OCI-LY7 (cell line): Measurements from ENCODE around the gene SLC16A1. TPM values are rescaled to one million over a fixed set of nuclear protein-coding genes. Genes with fewer than 3 reads are reported as not detected.
A peak's percentile ranks its signal among the peaks of the same experiment; 100 is the strongest.

Experiments
- BruUV-seq: library from RNA; stranded (reverse); fragments of 400-500 nt; replicated peaks from 2 replicates; lab custom pipeline; 2021; lab: Mats Ljungman, UMichigan
- CTCF ChIA-PET: fragments of 300-600 bp; sonication (Branson Sonifier 250); formaldehyde crosslinking; loops from one replicate; lab custom pipeline; 2022; ENCODE audit warnings: antibody characterized with exemption; ENCODE audit not compliant: unreplicated experiment; lab: Charles Lee
- POLR2A ChIA-PET: fragments of 300-600 bp; sonication (Branson Sonifier 250); formaldehyde crosslinking; loops from one replicate; lab custom pipeline; 2022; ENCODE audit warnings: antibody characterized with exemption; lab: Charles Lee
- DNase-seq: peaks from one replicate; pipeline ENCODE4 v3.0.0-alpha.2; 2015; ENCODE audit warnings: low spot score
- H2AFZ ChIP-seq: fragments of 200-600 bp; sonication (generic), shearing (Covaris generic); 2 replicates; pipeline ENCODE4 v1.6.1; 2014; ENCODE audit warnings: mild to moderate bottlenecking, antibody characterized with exemption, low read length, moderate library complexity
- H3K27ac ChIP-seq: fragments of 200-600 bp; sonication (generic); 2 replicates; pipeline ENCODE4 v1.5.1; 2014; ENCODE audit warnings: mixed run types, low read depth, mild to moderate bottlenecking, moderate library complexity, low read length, inconsistent platforms; ENCODE audit not compliant: poor library complexity, severe bottlenecking
- H3K36me3 ChIP-seq: fragments of 200-600 bp; sonication (generic); 2 replicates; pipeline ENCODE4 v1.6.1; 2014; ENCODE audit warnings: mild to moderate bottlenecking, antibody characterized with exemption, low read length, moderate library complexity, mixed read lengths; ENCODE audit not compliant: insufficient read depth
- H3K4me1 ChIP-seq: fragments of 200-600 bp; sonication (generic); 2 replicates; pipeline ENCODE4 v1.5.1; 2014; ENCODE audit warnings: mild to moderate bottlenecking, low read length; ENCODE audit not compliant: insufficient read depth, poor library complexity, severe bottlenecking
- H3K4me2 ChIP-seq: fragments of 200-600 bp; sonication (generic); 2 replicates; pipeline ENCODE4 v1.6.1; 2014; ENCODE audit warnings: mild to moderate bottlenecking, low read length
- H3K4me3 ChIP-seq: fragments of 200-600 bp; sonication (generic); 2 replicates; pipeline ENCODE4 v1.5.1; 2014; ENCODE audit warnings: mild to moderate bottlenecking, low read depth, low read length; ENCODE audit not compliant: poor library complexity, severe bottlenecking
- H3K79me2 ChIP-seq: fragments of 200-600 bp; sonication (generic); 2 replicates; pipeline ENCODE4 v1.6.1; 2016; ENCODE audit warnings: low read depth, mild to moderate bottlenecking, low read length, moderate library complexity, mixed read lengths; ENCODE audit not compliant: insufficient read depth
- H3K9me2 ChIP-seq: fragments of 200-600 bp; sonication (generic); 2 replicates; pipeline ENCODE4 v1.6.1; 2016; ENCODE audit warnings: mild to moderate bottlenecking, low read length, mixed read lengths; ENCODE audit not compliant: insufficient read depth
- H3K9me3 ChIP-seq: fragments of 200-600 bp; sonication (generic); 2 replicates; pipeline ENCODE4 v1.6.1; 2014; ENCODE audit warnings: mild to moderate bottlenecking, mixed run types, low read length, mixed read lengths
- H4K20me1 ChIP-seq: fragments of 200-600 bp; sonication (generic); 2 replicates; pipeline ENCODE4 v1.6.1; 2014; ENCODE audit warnings: mild to moderate bottlenecking, antibody characterized with exemption, low read length, moderate library complexity, mixed read lengths; ENCODE audit not compliant: insufficient read depth
- CTCF ChIP-seq: fragments of 200-600 bp; sonication (generic); conservative IDR thresholded peaks from 2 replicates; pipeline ENCODE4 v1.5.1; 2014; ENCODE audit warnings: mild to moderate bottlenecking, antibody characterized with exemption, low read length, moderate library complexity, mixed read lengths
- EZH2phosphoT487 ChIP-seq: fragments of 200-600 bp; sonication (generic); IDR thresholded peaks from 2 replicates; pipeline ENCODE4 v1.6.1; 2018; ENCODE audit warnings: low read depth, borderline replicate concordance, mild to moderate bottlenecking, mixed run types, antibody characterized with exemption, low read length, moderate library complexity, mixed read lengths
- intact Hi-C: fragments of 100-400 bp; cut with micrococcal nuclease; formaldehyde crosslinking; loops from one replicate; pipeline ENCODE4 v1.10.0; 2022; ENCODE audit not compliant: unreplicated experiment
- total RNA-seq, 2 experiments: library from RNA; depleted of rRNA in 1 of 2; stranded (reverse); fragments of >200 nt in 1 of 2; shearing (Covaris generic) in 1 of 2; gene quantifications; 2 replicates each; pipeline ENCODE4 v1.2.3, GENCODE V29; 2014 to 2022

Gene SLC16A1
- total RNA-seq, 2 experiments from 2014 or later = 56.1 to 67.8 TPM

DNA sequence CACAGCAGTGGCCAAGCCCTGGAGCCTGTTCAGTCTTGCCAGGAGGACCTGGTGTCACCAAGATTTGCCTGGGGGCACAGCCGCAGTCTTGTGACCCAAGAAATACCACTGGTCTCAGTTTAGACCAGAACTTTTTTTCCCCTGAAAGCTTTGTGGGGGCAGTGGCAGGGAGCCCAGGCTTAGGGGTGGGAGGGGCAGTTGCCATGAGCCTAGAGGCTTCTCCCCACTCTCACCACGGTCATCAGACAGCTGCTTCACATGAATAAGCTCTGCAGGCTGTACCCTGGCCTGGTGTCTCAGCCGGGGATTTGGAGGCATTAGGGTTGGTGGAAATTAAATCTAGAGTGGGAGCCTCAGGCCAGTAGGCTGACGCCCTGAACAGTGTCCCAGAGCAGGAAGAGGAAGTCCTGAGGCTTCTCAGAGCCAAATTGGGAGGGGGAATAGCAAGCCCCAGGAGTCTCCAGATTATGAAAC is 73.7 kb downstream of the SLC16A1 start:
- no peaks in the 10 kb centered on the region for H4K20me1 ChIP-seq
- TF ChIP-seq EZH2phosphoT487 (no peak), CTCF (no peak)
- no peaks in the 10 kb centered on the region for H3K36me3 ChIP-seq
- no TSS peak for BruUV-seq
- H3K27ac ChIP-seq = no peak overlapping the region
- H2AFZ ChIP-seq = 0 out of 2 replicates have a peak overlapping the region, but pooled peaks have one; percentile 3
- no peaks in the 10 kb centered on the region for H3K9me3 ChIP-seq
- no peak for DNase-seq
- intact Hi-C loops = loop anchor here (10.0 kb wide), 1 partner anchor 792 kb away; no protein-coding TSS in a partner anchor
- no peaks in the 10 kb centered on the region for H3K4me1 ChIP-seq
- no peak overlapping the region for H3K4me2 ChIP-seq
- no peaks in the 10 kb centered on the region for H3K9me2 ChIP-seq
- ChIA-PET CTCF (interaction anchor here (1.8 kb wide), 1 partner anchor 191 kb away, joined by 12 read pairs; the partner anchor contains the start of gene LRIG2), POLR2A (no interaction called here)
- no peaks in the 10 kb centered on the region for H3K79me2 ChIP-seq
- H3K4me3 ChIP-seq = no peak overlapping the region

DNA sequence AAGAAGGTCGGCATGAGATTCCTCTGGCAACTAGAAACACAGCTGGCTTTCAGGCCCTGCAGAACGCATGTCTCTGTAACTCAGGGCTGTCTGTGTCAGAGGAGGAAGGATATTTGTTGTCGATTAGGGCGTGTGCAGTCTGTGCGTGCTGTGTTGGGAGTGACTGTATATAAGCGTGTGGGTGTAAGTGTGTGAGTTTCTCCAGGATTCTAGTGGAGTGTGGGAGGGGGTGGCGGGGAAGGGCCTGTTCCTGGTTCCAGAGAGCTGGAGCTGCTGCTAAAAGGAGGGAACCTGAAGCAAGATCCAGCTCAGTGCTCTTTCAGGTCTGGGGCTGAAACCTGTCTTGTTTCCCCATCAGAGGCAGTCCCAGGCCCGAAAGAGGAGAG is 74.3 kb downstream of the SLC16A1 start:
- no peak overlapping the region for H2AFZ ChIP-seq
- intact Hi-C loops = loop anchor here (1.0 to 10.0 kb wide), 4 partner anchors 73 to 793 kb away; partner anchors contain the start of gene LRIG2
- TF ChIP-seq EZH2phosphoT487 (no peak), CTCF (no peak)
- no peaks in the 10 kb centered on the region for H3K79me2 ChIP-seq
- no peak overlapping the region for H3K27ac ChIP-seq
- ChIA-PET POLR2A (no interaction called here), CTCF (interaction anchor here (1.8 kb wide), 1 partner anchor 191 kb away, joined by 12 read pairs; the partner anchor contains the start of gene LRIG2)
- no peaks in the 10 kb centered on the region for H4K20me1 ChIP-seq
- BruUV-seq = no TSS peak
- H3K4me3 ChIP-seq = no peak overlapping the region
- no peak for DNase-seq
- H3K4me1 ChIP-seq = no peaks in the 10 kb centered on the region
- no peaks in the 10 kb centered on the region for H3K9me2 ChIP-seq
- H3K9me3 ChIP-seq = no peaks in the 10 kb centered on the region
- H3K4me2 ChIP-seq = no peak overlapping the region
- H3K36me3 ChIP-seq = no peaks in the 10 kb centered on the region

DNA sequence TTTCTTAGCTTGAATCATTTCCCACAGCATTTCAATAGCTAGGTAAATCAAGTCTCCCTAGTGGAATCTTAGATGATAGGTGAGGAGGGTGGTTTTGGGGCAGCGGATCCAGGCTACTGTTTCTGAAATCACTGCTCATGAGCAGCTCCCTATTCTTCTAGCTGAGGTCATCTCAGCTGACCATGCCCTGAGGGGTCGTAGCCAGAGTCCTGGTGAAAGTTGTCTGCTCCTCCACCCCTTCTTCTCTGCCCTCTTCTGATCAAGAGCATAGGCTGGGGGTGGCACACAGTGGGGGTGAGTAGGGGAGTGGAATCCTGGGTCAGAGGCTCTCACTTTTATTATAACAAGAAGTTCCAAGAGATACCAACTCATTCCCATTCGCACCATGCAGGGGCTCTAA is 76.2 kb downstream of the SLC16A1 start:
- BruUV-seq = no TSS peak
- Histone ChIP-seq H3K9me2 (no peaks in the 10 kb centered on the region), H2AFZ (no peak overlapping the region), H3K79me2 (no peaks in the 10 kb centered on the region), H3K4me1 (no peaks in the 10 kb centered on the region), H3K4me3 (no peak overlapping the region), H3K27ac (no peak overlapping the region), H3K36me3 (no peaks in the 10 kb centered on the region), H3K9me3 (no peaks in the 10 kb centered on the region), H4K20me1 (no peaks in the 10 kb centered on the region), H3K4me2 (no peak overlapping the region)
- TF ChIP-seq EZH2phosphoT487 (no peak), CTCF (no peak)
- no peak for DNase-seq
- intact Hi-C loops = loop anchor here (2.0 to 10.0 kb wide), 3 partner anchors 75 to 795 kb away; partner anchors contain the start of gene LRIG2
- CTCF ChIA-PET = interaction anchor here (1.0 kb wide), 1 partner anchor 163 kb away, joined by 4 read pairs; no protein-coding TSS in a partner anchor
- POLR2A ChIA-PET = interaction anchor here (0.7 to 0.9 kb wide), 3 partner anchors 12 to 1660 kb away, joined by 3 read pairs; partner anchors contain the start of gene LRIG2
